WERI-Rb-1 (cell line): Measurements from ENCODE around the gene TAP1.

Experiments
- DNase-seq: peaks from one replicate; pipeline ENCODE4 v3.0.0-alpha.2; 2020
- H3K27ac ChIP-seq: fragments of 250-450 bp; sonication (Bioruptor Pico); 2 replicates; pipeline ENCODE4 v1.5.1; 2020; ENCODE audit warnings: mild to moderate bottlenecking, moderate library complexity
- H3K27me3 ChIP-seq: fragments of 250-450 bp; sonication (Bioruptor Pico); 2 replicates; pipeline ENCODE4 v1.5.1; 2021; ENCODE audit warnings: mild to moderate bottlenecking, low read depth, moderate library complexity; ENCODE audit not compliant: insufficient read depth, severe bottlenecking
- H3K36me3 ChIP-seq: fragments of 250-450 bp; sonication (Bioruptor Pico); 2 replicates; pipeline ENCODE4 v1.5.1; 2020; ENCODE audit warnings: mild to moderate bottlenecking, moderate library complexity
- H3K4me3 ChIP-seq: 2 replicates; pipeline ENCODE4 v1.5.1; 2011; ENCODE audit warnings: low read depth, mild to moderate bottlenecking, control low read depth, low read length
- H3K9me3 ChIP-seq: fragments of 250-450 bp; sonication (Bioruptor Pico); 2 replicates; pipeline ENCODE4 v1.5.1; 2021; ENCODE audit warnings: mild to moderate bottlenecking, moderate library complexity; ENCODE audit not compliant: severe bottlenecking
- CTCF ChIP-seq: IDR thresholded peaks from 2 replicates; pipeline ENCODE4 v1.5.1; 2011; ENCODE audit warnings: low read depth, mild to moderate bottlenecking, control low read depth, inconsistent platforms, low read length

The TAP1 gene

GRCh38 chr6:32839356-32839755, 14.1 kb downstream of the TAP1 start:
- Histone ChIP-seq H3K27ac (no peak overlapping the region), H3K4me3 (no peak overlapping the region), H3K27me3 (no peaks in the 10 kb centered on the region), H3K9me3 (no peaks in the 10 kb centered on the region), H3K36me3 (no peaks in the 10 kb centered on the region)
- no peak for TF ChIP-seq CTCF
- no peak for DNase-seq

- DNase-seq, result peak; percentile 98
- Histone ChIP-seq H3K27ac (peak within 1 kb of the TSS; percentile 79), H3K36me3 (no peaks in the 10 kb centered on the region), H3K27me3 (no peaks in the 10 kb centered on the region), H3K4me3 (peak within 1 kb of the TSS; percentile 70), H3K9me3 (no peaks in the 10 kb centered on the region)
- peak; percentile 96 for TF ChIP-seq CTCF
Observed at GRCh38 chr6:32838114-32838958, 15.2 kb downstream of the TAP1 start, which contains the start of gene TAP2. Gene TAP2, minus strand, starts transcription at chr6:32838739. Its CDS starts 506 bp downstream, at chr6:32838233.

DNA sequence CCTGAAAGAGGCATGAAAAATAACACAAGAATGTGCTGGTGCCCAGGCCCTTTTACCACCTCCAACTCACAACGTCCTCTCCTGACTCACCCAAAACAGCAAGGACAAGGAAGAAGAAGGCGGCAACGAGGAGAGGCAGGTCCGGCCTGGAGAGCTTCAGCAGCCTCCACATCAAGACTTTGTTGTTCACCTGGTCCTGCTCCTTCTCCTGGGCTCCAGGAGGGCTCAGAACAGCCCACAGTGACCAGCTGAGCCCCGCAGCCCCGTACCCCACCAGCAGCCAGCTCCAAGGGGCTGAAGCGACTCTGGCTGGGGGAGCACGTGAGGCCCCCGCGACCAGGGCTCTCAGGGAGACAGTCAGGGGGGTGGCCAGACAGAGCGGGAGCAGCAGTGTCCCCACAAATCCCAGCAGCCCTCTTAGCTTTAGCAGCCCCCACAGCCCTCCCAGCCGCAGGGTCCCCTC, 15.8 kb downstream of the TAP1 start:
- H3K27ac ChIP-seq, result peak overlapping the region; percentile 79
- H3K36me3 ChIP-seq, result no peaks in the 10 kb centered on the region
- no peaks in the 10 kb centered on the region for H3K9me3 ChIP-seq
- H3K27me3 ChIP-seq, result no peaks in the 10 kb centered on the region
- no peak for DNase-seq
- TF ChIP-seq CTCF, result no peak
- peak overlapping the region; percentile 70 for H3K4me3 ChIP-seq

- Histone ChIP-seq H3K36me3 (no peaks in the 10 kb centered on the region), H3K9me3 (no peaks in the 10 kb centered on the region), H3K4me3 (no peak overlapping the region), H3K27me3 (no peaks in the 10 kb centered on the region), H3K27ac (no peak overlapping the region)
- no peak for TF ChIP-seq CTCF
- no peak for DNase-seq
Observed at GRCh38 chr6:32836873-32837272, 16.6 kb downstream of the TAP1 start.

DNA sequence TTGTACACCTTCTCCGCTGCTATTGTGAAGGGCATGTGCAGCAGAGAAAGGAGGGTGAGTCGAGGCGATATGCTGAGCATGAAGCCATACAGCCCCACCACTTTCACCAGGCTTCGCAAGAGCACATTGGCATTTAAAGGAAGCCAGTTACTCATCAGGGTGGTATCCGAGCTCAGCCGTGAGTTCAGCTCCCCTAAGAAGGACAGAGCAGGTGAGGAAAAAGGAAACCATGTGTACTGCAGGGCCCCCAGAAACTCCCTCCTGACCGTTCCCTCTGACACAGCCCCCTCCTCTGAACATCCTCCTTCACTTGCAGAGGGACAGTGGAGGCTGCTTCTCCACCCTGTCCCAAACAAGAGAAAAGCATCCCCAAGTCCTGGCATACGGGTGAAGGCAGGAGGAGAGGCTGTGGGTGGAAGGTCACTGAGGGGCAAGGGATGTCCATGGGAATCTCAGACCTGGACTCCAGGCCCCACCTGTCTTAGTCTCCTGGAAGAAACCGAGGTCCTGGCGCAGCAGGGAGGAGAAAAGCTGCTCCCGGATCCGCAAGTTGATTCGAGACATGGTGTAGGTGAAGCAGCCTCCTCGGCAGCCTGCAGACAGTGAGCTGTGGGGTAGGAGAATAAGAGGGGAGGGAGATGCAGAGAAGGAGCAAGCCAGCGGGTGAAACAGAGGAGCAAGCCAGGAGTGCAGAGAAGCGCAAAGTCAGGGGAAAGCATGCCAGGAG, 18.2 kb downstream of the TAP1 start:
- TF ChIP-seq CTCF, result no peak
- Histone ChIP-seq H3K36me3 (no peaks in the 10 kb centered on the region), H3K27ac (no peak overlapping the region), H3K27me3 (no peaks in the 10 kb centered on the region), H3K4me3 (no peak overlapping the region), H3K9me3 (no peaks in the 10 kb centered on the region)
- DNase-seq, result no peak
